Measurements from ENCODE around the gene MYD88.

The MYD88 gene

DNA sequence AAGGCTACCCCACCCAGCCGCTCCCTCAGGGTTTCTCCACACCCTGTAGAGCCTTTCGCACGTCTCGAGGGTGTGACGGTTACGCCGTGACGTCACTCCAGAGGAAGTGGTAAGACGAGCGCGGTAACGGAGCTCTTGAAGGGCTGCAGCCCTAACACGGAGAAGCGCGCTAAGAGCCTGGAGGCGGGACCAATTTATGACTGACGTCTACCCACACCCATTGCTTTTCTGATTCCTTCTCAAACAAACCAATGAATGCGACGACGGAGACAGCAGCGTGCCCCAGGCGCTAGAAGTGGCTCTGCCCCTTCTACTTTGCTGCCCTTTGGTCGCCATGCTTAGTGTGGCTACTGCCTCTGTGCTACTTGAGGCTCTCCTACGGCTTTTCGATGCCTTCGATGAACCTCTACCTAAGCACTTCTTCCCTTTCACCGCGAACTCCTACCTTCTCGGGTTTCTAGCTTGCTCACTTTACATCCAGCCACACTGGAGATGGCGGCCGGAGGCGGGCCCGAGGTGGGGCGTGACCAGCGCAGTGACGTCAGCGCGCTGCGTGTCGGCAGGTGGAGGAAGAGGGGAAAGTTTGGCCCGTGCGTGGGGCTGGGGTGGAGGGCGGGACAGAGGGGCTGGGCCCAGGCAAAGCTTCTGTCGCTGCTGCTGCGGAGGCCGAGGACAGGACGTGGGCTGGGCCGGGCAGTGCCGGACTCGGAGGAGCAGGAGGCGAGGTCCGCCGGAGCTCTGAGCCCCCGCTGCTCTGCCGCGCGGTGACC, 26.7 kb downstream of the MYD88 start, which contains the start of gene OXSR1:
OXSR1 (plus strand) TSS at position 586 of the 770 bp plus-strand sequence. CDS start 340 bp downstream, outside the sequence.
- DNase-seq (ENCODE audit: low read depth, low spot score), result peak; percentile 90

GRCh38 chr3:38165722-38166387, 27.4 kb downstream of the MYD88 start:
- no peak for DNase-seq (ENCODE audit: low read depth, low spot score)

DNA sequence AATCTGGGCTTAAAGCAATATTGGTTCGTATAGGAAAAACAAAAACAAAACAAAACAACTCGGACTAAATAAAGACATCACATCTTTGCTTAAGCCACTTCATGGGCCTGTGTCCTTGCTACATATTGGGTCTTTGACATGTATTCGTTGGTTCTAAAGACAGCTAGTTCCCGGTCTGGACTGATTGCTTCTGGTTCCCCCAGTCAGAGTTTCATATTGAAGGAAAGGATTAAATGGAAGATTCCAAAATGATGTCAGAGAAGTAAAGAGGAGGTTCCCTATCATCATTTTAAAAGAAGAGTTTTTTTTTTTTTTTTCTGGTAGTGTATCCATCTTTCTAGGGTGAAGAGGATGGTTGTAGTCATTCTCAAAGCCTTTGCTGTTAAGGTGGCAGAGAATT, 29.1 kb downstream of the MYD88 start:
- no peak for DNase-seq (ENCODE audit: low read depth, low spot score)

GRCh38 chr3:38168151-38169026, 29.9 kb downstream of the MYD88 start:
- no peak for DNase-seq (ENCODE audit: low read depth, low spot score)

DNA sequence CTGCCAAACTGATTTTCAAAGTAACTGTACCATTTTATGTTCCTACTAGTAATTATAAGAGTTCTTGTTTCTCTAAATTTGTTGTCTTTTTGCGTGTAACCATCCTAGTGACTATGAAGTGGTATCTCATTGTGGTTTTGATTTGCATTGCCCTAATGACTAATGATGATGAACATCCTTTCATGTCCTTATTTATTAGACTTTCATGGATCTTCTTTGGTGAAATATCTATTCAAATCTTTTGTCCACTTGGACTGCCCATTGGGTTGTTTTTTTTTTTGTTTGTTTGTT, 30.5 kb downstream of the MYD88 start:
- DNase-seq (ENCODE audit: low read depth, low spot score), result no peak

DNA sequence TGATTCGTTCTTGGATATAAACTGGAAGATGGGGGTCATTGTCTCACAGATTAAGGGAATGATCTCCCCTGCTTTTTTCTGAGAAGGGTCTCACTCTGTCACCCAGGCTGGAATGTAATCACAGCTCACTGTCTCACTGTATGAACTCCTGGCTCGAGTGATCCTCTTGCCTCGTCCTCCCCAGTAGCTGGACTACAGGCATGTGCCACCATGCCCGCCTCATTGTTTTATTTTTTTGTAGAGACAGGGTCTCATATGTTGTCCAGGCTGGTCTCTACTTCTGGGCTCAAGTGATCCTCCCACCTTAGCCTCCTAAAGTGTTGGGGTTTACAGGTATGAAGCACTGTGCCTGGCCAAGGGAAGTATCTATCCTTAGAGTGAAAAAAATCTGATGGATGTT, 32.3 kb downstream of the MYD88 start:
- DNase-seq (ENCODE audit: low read depth, low spot score), result no peak

- DNase-seq (ENCODE audit: low read depth, low spot score), result no peak
These were observed 33.2 kb downstream of the MYD88 start for GRCh38 chr3:38171622-38172021.

DNA sequence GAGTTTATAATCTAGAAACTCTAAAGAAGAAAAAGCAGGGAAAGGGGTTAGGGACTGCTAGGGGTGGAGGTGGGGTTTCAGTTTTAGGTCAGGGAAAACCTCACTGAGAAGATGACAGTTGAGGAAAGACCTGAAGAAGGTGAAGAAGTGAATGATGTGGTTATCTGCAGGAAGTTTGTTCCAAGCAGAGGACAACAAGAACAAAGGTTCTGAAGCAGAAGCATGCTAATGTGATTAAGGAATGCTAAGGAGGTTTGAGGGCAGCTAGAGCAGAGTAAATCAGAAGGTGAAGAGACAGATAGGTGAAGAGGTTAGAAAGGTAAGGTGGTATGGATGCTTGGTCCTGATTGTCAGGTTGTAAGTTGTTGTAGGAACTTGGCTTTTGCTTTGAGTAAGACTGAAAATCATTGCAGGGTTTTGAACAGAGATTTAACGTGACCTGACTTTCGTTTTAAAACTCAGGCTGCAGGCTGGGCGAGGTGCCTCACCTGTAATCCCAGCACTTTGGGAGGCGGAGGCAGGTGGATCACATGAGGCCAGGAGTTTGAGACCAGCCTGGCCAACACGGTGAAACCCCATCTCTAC, 35.5 kb downstream of the MYD88 start:
- DNase-seq (ENCODE audit: low read depth, low spot score), result no peak

DNA sequence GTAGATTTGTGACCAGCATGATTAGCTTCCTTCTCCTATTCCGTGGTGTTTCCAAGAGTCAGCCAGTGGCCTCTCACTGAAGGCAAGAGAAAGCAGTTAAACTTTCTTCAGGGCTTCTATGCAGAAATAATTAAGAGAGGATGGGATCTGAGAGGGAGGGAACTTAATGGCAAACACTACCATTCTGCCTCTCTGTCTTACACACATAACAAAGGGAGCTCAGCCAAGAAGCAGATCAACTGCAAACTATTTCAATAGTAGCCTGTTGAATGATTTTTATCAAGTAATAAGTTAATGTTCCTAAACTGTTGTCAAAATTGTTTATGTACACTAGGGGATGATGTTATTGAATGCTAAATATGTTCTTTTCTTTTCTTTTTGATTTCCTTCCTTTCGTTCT, 38.7 kb downstream of the MYD88 start:
- DNase-seq (ENCODE audit: low read depth, low spot score), result no peak

DNA sequence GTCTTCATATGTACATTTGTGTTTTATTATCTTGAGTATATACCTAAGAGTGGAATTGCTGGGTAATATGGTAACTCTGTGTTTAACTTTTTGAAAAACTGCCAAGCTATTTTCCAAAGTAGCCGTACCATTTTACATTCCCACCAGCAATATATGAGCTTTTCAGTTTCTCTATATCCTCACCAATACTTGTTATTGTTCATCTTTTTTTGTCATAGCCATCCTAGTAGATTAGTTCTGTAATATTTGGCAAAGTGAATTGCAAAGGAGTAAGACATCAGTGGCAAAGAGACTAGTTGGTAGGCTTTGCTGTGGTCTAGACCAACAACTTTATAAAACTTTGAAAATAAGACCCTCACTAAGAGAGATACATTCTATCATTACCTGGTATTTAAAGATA, 48.3 kb downstream of the MYD88 start:
- no peak for DNase-seq (ENCODE audit: low read depth, low spot score)

DNA sequence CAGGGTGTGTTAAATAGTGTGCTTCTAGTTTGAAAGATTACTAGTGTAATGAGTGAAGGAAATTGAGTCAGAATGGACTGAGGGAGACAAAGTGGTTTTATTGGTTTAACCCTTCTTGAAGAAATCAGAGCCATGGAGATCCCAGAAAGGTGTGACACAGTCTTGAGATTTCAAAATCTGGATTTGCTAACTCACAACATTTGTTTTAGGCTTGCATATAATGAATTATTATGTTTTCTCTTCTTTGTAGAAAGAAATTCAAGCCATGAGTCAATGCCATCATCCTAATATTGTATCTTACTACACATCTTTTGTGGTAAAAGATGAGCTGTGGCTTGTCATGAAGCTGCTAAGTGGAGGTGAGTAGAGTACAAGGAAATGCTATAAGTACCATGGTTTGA, 52.0 kb downstream of the MYD88 start:
- no peak for DNase-seq (ENCODE audit: low read depth, low spot score)
